HL-60 (cell line): Measurements from ENCODE around the gene DYSF.

Experiments used
- DNase-seq, 2 experiments: peaks; one replicate each; pipeline ENCODE4 v3.0.0-alpha.2; 2010 to 2020; ENCODE audit warnings: low read depth in 1 of 2, low spot score in 1 of 2
- H3K27ac ChIP-seq: fragments of 250-450 bp; sonication (Bioruptor Pico); replicated peaks from 2 replicates; pipeline ENCODE4 v1.5.1; 2020; ENCODE audit warnings: mild to moderate bottlenecking, moderate library complexity
- H3K27me3 ChIP-seq: fragments of 250-450 bp; sonication (Bioruptor Pico); 2 replicates; pipeline ENCODE4 v1.5.1; 2021; ENCODE audit warnings: mild to moderate bottlenecking, moderate library complexity; ENCODE audit not compliant: insufficient read depth, poor library complexity, severe bottlenecking
- H3K4me3 ChIP-seq: replicated peaks from 2 replicates; pipeline ENCODE4 v1.5.1; 2011; ENCODE audit warnings: mild to moderate bottlenecking, control low read depth, low read length; ENCODE audit not compliant: insufficient read depth
- GABPA ChIP-seq: IDR thresholded peaks from 2 replicates; pipeline ENCODE4 v1.6.1; 2012; ENCODE audit warnings: low read depth
- POLR2AphosphoS5 ChIP-seq: IDR thresholded peaks from 2 replicates; pipeline ENCODE4 v1.6.1; 2012; ENCODE audit warnings: low read depth
- SPI1 ChIP-seq: IDR thresholded peaks from 2 replicates; pipeline ENCODE4 v1.6.1; 2012; ENCODE audit warnings: low read depth, mild to moderate bottlenecking, borderline replicate concordance
- TF ChIP-seq, protein P1 (sequence below): IDR thresholded peaks from 2 replicates; pipeline ENCODE4 v1.6.1; 2012; ENCODE audit warnings: low read depth; ENCODE audit not compliant: insufficient replicate concordance
- TF ChIP-seq, protein P2 (sequence below): IDR thresholded peaks from one replicate; pipeline ENCODE4 v1.5.1; 2011; ENCODE audit warnings: low read length, control low read depth, inconsistent platforms; ENCODE audit not compliant: insufficient read depth

Gene DYSF

DNA sequence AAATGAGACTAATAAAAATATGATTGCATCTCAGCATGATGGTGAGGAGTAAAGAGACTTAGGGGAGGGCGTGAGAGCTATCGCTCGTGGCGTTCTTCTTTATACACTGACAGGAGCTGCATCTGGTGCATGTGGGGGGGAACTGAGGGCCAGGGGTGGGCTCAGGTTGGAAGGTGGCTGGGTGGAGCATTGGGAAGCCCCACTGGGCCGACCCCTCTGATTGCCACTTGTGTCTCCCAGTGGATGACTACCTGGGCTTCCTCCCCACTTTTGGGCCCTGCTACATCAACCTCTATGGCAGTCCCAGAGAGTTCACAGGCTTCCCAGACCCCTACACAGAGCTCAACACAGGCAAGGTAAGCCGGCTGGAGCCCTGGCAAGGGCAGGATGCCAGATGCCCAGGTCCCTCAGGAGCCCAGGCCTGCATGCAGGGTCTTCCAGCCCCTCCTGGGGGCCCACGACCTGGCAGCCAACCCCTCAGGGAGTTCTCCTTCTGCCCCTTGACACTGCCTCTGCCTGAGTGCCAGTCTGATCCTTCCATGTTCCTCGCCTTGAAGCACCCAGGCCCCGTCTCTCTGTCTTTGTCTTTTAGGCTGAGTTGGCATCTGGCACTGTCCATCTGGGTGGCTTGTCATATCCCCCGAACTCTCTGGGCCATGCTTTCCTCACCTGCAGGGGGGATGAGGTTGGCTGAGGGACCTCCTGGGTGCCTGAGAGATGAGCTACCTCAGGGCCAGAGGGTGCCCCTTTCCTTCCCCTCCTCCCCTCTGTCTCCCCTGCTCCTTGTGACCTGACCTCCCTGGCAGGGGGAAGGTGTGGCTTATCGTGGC is 97.7 kb downstream of the DYSF start:
- H3K4me3 ChIP-seq: no peak overlapping the region
- TF ChIP-seq SPI1 (no peak), GABPA (no peak), POLR2AphosphoS5 (no peak)
- TF ChIP-seq, protein P1, sequence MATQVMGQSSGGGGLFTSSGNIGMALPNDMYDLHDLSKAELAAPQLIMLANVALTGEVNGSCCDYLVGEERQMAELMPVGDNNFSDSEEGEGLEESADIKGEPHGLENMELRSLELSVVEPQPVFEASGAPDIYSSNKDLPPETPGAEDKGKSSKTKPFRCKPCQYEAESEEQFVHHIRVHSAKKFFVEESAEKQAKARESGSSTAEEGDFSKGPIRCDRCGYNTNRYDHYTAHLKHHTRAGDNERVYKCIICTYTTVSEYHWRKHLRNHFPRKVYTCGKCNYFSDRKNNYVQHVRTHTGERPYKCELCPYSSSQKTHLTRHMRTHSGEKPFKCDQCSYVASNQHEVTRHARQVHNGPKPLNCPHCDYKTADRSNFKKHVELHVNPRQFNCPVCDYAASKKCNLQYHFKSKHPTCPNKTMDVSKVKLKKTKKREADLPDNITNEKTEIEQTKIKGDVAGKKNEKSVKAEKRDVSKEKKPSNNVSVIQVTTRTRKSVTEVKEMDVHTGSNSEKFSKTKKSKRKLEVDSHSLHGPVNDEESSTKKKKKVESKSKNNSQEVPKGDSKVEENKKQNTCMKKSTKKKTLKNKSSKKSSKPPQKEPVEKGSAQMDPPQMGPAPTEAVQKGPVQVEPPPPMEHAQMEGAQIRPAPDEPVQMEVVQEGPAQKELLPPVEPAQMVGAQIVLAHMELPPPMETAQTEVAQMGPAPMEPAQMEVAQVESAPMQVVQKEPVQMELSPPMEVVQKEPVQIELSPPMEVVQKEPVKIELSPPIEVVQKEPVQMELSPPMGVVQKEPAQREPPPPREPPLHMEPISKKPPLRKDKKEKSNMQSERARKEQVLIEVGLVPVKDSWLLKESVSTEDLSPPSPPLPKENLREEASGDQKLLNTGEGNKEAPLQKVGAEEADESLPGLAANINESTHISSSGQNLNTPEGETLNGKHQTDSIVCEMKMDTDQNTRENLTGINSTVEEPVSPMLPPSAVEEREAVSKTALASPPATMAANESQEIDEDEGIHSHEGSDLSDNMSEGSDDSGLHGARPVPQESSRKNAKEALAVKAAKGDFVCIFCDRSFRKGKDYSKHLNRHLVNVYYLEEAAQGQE: no peak
- TF ChIP-seq, protein P2, sequence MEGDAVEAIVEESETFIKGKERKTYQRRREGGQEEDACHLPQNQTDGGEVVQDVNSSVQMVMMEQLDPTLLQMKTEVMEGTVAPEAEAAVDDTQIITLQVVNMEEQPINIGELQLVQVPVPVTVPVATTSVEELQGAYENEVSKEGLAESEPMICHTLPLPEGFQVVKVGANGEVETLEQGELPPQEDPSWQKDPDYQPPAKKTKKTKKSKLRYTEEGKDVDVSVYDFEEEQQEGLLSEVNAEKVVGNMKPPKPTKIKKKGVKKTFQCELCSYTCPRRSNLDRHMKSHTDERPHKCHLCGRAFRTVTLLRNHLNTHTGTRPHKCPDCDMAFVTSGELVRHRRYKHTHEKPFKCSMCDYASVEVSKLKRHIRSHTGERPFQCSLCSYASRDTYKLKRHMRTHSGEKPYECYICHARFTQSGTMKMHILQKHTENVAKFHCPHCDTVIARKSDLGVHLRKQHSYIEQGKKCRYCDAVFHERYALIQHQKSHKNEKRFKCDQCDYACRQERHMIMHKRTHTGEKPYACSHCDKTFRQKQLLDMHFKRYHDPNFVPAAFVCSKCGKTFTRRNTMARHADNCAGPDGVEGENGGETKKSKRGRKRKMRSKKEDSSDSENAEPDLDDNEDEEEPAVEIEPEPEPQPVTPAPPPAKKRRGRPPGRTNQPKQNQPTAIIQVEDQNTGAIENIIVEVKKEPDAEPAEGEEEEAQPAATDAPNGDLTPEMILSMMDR: no peak
- H3K27me3 ChIP-seq: no peaks in the 10 kb centered on the region
- no peak for DNase-seq
- no peak overlapping the region for H3K27ac ChIP-seq

DNA sequence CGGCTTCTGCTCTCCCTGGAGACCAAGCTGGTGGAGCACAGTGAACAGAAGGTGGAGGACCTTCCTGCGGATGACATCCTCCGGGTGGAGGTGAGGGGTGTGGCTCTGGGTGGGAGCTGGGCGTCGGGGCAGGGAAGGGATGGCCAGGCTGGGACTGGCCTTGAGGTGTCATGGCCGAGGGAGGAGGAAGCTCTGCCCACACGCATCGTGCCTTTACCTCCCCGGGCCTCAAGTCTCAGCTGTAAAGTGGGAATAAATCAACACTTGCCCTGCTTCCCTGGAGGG is 98.2 kb downstream of the DYSF start:
- H3K27ac ChIP-seq: no peak overlapping the region
- TF ChIP-seq SPI1: no peak
- no peak for TF ChIP-seq POLR2AphosphoS5
- TF ChIP-seq, protein P1: no peak
- TF ChIP-seq, protein P2: no peak
- no peak for TF ChIP-seq GABPA
- no peaks in the 10 kb centered on the region for H3K27me3 ChIP-seq
- DNase-seq: no peak
- no peak overlapping the region for H3K4me3 ChIP-seq

DNA sequence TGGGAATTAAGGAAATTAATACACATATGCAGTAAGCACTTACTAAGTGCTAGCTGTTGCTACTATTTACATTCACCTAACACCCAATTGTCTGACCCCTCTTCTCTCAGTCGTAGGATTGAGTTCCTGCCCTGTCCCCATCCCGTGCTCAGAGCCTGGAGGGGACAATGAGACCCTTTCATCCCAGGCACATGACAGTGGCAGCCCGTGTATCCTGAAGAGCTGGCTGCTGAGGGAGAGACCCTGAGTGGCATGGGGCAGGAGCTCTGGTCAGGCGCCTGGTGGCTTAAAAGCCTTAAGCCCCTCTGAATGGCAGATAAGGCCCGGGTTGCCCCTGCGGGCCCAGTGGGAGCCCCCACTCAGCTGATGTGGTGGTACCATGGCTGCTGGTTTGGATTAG is 99.0 kb downstream of the DYSF start:
- TF ChIP-seq SPI1 (no peak), POLR2AphosphoS5 (no peak), GABPA (no peak)
- TF ChIP-seq, protein P1: no peak
- TF ChIP-seq, protein P2: no peak
- Histone ChIP-seq H3K27ac (no peak overlapping the region), H3K4me3 (no peak overlapping the region), H3K27me3 (no peaks in the 10 kb centered on the region)
- no peak for DNase-seq
